ENCODE measurements around the gene WWOX. TPM values are rescaled to one million over a fixed set of nuclear protein-coding genes. Genes with fewer than 3 reads are reported as not detected.

WWOX gene
- total and polyA plus RNA-seq, 2 experiments from 2014 or later, result 17.0 to 39.8 TPM

DNA sequence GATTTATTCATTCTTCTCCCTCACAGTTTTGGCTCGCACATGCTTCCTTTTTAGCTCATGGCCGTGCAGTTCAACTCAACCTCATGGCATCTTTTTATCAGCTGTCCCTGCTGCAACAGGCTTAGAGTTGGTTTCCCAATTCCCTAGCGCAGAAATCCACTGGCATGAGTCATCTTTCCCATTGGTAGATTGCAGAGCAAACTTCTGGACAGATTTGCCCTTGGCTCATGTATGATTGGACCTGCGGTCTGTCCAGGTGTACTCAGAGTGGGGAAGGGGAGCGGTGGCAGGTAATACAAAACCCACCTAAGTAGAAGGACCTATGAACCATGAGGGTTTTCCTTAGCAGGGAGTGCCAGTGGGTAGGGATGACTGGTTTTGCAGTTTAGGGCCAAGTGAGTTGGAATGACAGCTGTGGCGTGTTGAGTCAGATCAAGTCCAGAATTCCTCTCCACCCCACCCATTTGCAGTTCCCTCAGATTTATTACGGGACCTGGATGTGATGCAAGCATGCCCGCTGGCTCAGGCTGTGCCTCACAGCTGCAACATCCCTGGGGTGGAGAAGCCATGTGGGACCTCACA, 584.7 kb downstream of the WWOX start:
- TF ChIP-seq EZH2phosphoT487 (IDR thresholded peaks at IDR 0.05; ENCODE audit: low read depth, severe bottlenecking, unreplicated experiment) (no peak), EZH2 (IDR thresholded peaks at IDR 0.05; ENCODE audit: borderline replicate concordance) (no peak)
- TF ChIP-seq, protein P1, sequence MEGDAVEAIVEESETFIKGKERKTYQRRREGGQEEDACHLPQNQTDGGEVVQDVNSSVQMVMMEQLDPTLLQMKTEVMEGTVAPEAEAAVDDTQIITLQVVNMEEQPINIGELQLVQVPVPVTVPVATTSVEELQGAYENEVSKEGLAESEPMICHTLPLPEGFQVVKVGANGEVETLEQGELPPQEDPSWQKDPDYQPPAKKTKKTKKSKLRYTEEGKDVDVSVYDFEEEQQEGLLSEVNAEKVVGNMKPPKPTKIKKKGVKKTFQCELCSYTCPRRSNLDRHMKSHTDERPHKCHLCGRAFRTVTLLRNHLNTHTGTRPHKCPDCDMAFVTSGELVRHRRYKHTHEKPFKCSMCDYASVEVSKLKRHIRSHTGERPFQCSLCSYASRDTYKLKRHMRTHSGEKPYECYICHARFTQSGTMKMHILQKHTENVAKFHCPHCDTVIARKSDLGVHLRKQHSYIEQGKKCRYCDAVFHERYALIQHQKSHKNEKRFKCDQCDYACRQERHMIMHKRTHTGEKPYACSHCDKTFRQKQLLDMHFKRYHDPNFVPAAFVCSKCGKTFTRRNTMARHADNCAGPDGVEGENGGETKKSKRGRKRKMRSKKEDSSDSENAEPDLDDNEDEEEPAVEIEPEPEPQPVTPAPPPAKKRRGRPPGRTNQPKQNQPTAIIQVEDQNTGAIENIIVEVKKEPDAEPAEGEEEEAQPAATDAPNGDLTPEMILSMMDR (IDR thresholded peaks at IDR 0.05; ENCODE audit: poor library complexity), result no peak
- Histone ChIP-seq H3K4me2 (peak overlapping the region; percentile 18), H3K27me3 (no peaks in the 10 kb centered on the region), H4K20me1 (ENCODE audit: insufficient read depth, poor library complexity, severe bottlenecking) (no peaks in the 10 kb centered on the region), H3K36me3 (replicated peaks; ENCODE audit: insufficient read depth, low read depth) (no peaks in the 10 kb centered on the region), H3K27ac (peak overlapping the region; percentile 81), H2AFZ (no peak overlapping the region), H3K9me3 (ENCODE audit: low read depth) (no peaks in the 10 kb centered on the region), H3K4me1 (ENCODE audit: insufficient read depth) (peaks cover 8% of the 10 kb centered on the region), H3K4me3 (no peak overlapping the region), H3K9me2 (replicated peaks; ENCODE audit: insufficient read depth) (no peaks in the 10 kb centered on the region), H3K79me2 (no peaks in the 10 kb centered on the region)
- WGBS (ENCODE audit: low lambda C conversion rate, missing lambda C conversion rate), result 73% methylated on average over 8 of the region's 8 CpGs
- peak; percentile 72 for DNase-seq (ENCODE audit: low spot score)

DNA sequence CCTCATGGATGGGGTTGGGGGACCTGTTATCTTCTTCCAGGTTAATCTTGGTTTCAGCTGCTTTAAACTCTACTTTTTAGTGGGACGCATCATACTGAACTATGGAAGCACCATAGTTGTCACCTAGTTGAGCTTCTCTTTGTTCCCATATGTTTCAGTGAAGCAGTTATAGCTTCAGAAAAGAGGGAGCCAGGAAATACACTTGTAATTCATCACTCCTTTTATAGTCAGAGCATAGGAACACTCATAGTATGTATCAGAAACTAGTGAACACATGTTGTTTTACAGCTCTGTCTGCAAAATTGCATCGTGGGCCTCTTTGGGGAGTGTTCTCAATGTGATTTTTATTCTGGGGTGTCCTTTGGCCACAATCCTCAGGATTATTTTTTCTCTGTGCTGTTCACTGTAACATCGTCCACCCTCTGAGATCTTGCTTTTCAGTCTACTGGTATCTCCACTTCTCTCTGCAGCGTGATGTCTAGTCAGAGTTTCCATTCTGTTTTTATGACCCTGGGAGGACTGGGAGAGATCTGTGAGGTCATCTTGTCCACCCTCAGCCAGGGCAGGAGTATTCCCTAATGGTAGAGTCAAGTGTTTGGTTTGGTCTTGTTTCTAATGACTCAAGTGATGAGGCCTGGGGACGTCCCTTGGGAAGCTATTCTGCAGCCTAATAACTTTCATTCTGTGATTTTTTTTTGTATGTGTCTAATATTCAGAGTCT, 585.4 kb downstream of the WWOX start:
- Histone ChIP-seq H3K27me3 (no peaks in the 10 kb centered on the region), H3K4me3 (no peak overlapping the region), H4K20me1 (ENCODE audit: insufficient read depth, poor library complexity, severe bottlenecking) (no peaks in the 10 kb centered on the region), H3K79me2 (no peaks in the 10 kb centered on the region), H3K9me2 (replicated peaks; ENCODE audit: insufficient read depth) (no peaks in the 10 kb centered on the region), H3K4me1 (ENCODE audit: insufficient read depth) (peaks cover 8% of the 10 kb centered on the region), H3K4me2 (no peak overlapping the region), H3K9me3 (ENCODE audit: low read depth) (no peaks in the 10 kb centered on the region), H3K27ac (peak overlapping the region; percentile 81), H2AFZ (no peak overlapping the region), H3K36me3 (replicated peaks; ENCODE audit: insufficient read depth, low read depth) (no peaks in the 10 kb centered on the region)
- DNase-seq (ENCODE audit: low spot score), result peak; percentile 35
- TF ChIP-seq, protein P1 (IDR thresholded peaks at IDR 0.05; ENCODE audit: poor library complexity), result no peak
- no peak for TF ChIP-seq EZH2phosphoT487 (IDR thresholded peaks at IDR 0.05; ENCODE audit: low read depth, severe bottlenecking, unreplicated experiment)
- WGBS (ENCODE audit: low lambda C conversion rate, missing lambda C conversion rate), result 76% methylated on average over 5 of the region's 5 CpGs

DNA sequence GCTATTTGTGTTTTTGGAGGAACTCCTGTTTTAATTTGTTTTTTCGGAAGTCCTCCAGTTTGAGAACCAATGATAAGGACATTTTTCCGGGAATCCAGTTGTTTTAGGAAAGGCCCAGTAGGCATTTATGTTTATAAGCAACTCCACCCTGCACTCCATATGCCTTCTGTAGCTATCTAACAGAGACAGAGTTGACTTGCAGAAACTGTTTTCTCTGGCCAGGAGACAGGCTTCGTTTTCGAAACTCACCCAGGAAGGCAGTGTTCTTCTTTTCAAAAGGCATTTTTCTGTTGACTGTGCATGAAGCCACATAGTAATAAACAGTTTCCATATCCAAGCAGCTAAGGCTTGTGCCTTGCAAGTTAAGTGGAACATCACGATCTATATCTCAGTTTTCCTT, 587.1 kb downstream of the WWOX start:
- no peaks in the 10 kb centered on the region for H3K9me3 ChIP-seq (ENCODE audit: low read depth)
- no peak overlapping the region for H2AFZ ChIP-seq
- peaks cover 8% of the 10 kb centered on the region for H3K4me1 ChIP-seq (ENCODE audit: insufficient read depth)
- no peaks in the 10 kb centered on the region for H3K79me2 ChIP-seq
- WGBS (ENCODE audit: low lambda C conversion rate, missing lambda C conversion rate), result 86% methylated on average over 5 of the region's 5 CpGs
- peak overlapping the region; percentile 43 for H3K27ac ChIP-seq
- H3K9me2 ChIP-seq (replicated peaks; ENCODE audit: insufficient read depth), result no peaks in the 10 kb centered on the region
- H3K4me2 ChIP-seq, result no peak overlapping the region
- H3K4me3 ChIP-seq, result no peak overlapping the region
- no peaks in the 10 kb centered on the region for H3K36me3 ChIP-seq (replicated peaks; ENCODE audit: insufficient read depth, low read depth)
- H4K20me1 ChIP-seq (ENCODE audit: insufficient read depth, poor library complexity, severe bottlenecking), result no peaks in the 10 kb centered on the region
- TF ChIP-seq EZH2phosphoT487 (IDR thresholded peaks at IDR 0.05; ENCODE audit: low read depth, severe bottlenecking, unreplicated experiment) (no peak), EZH2 (IDR thresholded peaks at IDR 0.05; ENCODE audit: borderline replicate concordance) (no peak)
- TF ChIP-seq, protein P1 (IDR thresholded peaks at IDR 0.05; ENCODE audit: poor library complexity), result no peak
- DNase-seq (ENCODE audit: low spot score), result no peak
- no peaks in the 10 kb centered on the region for H3K27me3 ChIP-seq

All from hepatocyte (in vitro differentiated cells).